ENCODE data around the gene BICDL2. TPM values are rescaled to one million over a fixed set of nuclear protein-coding genes. Genes with fewer than 3 reads are reported as not detected.

BICDL2 gene
- polyA plus RNA-seq, 2 of the 4 experiments (the other 2 are of a cell fraction): not detected

- H3K27ac ChIP-seq: peak overlapping the region; percentile 76 to 87; a peak in 5 of 6 replicates
- peak overlapping the region; percentile 100 for H3K4me2 ChIP-seq
- ATAC-seq (peak; percentile 96 to 98), FAIRE-seq (peak; percentile 88), DNase-seq (ENCODE audit: low read depth in 1 of 2, low spot score in 1 of 2) (peak; percentile 99 to 100)
- WGBS (ENCODE audit: missing lambda C conversion rate): 9% methylated on average over 42 of the region's 58 CpGs
- H3K9me3 ChIP-seq: no peaks in the 10 kb centered on the region
- CTCF ChIA-PET: interaction anchor here (0.6 to 14.8 kb wide), 25 partner anchors 8 to 1278 kb away, joined by 3 to 214 read pairs (median 4); partner anchors contain the start of genes CLDN6, HCFC1R1, THOC6 and TNFRSF12A
- POLR2A ChIA-PET: interaction anchor here (1.7 to 9.6 kb wide), 2 partner anchors 18 to 25 kb away, joined by 7 to 107 read pairs; partner anchors contain the start of genes HCFC1R1, THOC6 and TNFRSF12A
- H3K4me3 ChIP-seq: peak overlapping the region; percentile 65
- peaks cover 15% of the 10 kb centered on the region; the same call in 2 of the 3 replicates for H3K4me1 ChIP-seq
- TF ChIP-seq FOSL2 (IDR thresholded peaks at IDR 0.05): no peak
- no peak for TF ChIP-seq FOSL2 (CRISPR knock-in tag; IDR thresholded peaks at IDR 0.05)
- no peak for TF ChIP-seq PHF8 (IDR thresholded peaks at IDR 0.05; ENCODE audit: borderline replicate concordance, low read depth)
- TF ChIP-seq ZNF302 (CRISPR knock-in tag; IDR thresholded peaks at IDR 0.05): no peak
- no peak for TF ChIP-seq SREBF2 (IDR thresholded peaks at IDR 0.05)
- peak; percentile 43; the same call in 1 of the 2 replicates for TF ChIP-seq USF2 (IDR thresholded peaks at IDR 0.05)
- 0 out of 2 replicates have a peak, but pooled peaks have one; percentile 26 for TF ChIP-seq POLR2A (IDR thresholded peaks at IDR 0.05; ENCODE audit: low read length)
- TF ChIP-seq HEYL (CRISPR knock-in tag; IDR thresholded peaks at IDR 0.05): no peak
- TF ChIP-seq HOXA7 (CRISPR knock-in tag; IDR thresholded peaks at IDR 0.05): no peak
- TF ChIP-seq RCOR1 (IDR thresholded peaks at IDR 0.05; ENCODE audit: low read depth, low read length): no peak
- TF ChIP-seq HOXB5 (CRISPR knock-in tag; IDR thresholded peaks at IDR 0.05): no peak
- TF ChIP-seq RAD21 (conservative IDR thresholded peaks at IDR 0.05 in 1 of 2, IDR thresholded peaks at IDR 0.05 in 1 of 2): peak; percentile 74 to 85
- TF ChIP-seq RNF2 (IDR thresholded peaks at IDR 0.05; ENCODE audit: borderline replicate concordance, low read depth): no peak
- TF ChIP-seq TP53 (CRISPR knock-in tag; IDR thresholded peaks at IDR 0.05): no peak
- no peak for TF ChIP-seq KDM1A (IDR thresholded peaks at IDR 0.05; ENCODE audit: low read depth)
- TF ChIP-seq HMGXB4 (CRISPR knock-in tag; IDR thresholded peaks at IDR 0.05; ENCODE audit: borderline replicate concordance): no peak
- no peak for TF ChIP-seq FOXS1 (CRISPR knock-in tag; IDR thresholded peaks at IDR 0.05)
- no peak for TF ChIP-seq CBX2 (IDR thresholded peaks at IDR 0.05; ENCODE audit: borderline replicate concordance, low read depth)
- TF ChIP-seq NFE2L2 (conservative IDR thresholded peaks at IDR 0.05; ENCODE audit: low read length): no peak
- TF ChIP-seq JUN (IDR thresholded peaks at IDR 0.05): no peak
- TF ChIP-seq JUNB (IDR thresholded peaks at IDR 0.05): no peak
- no peak for TF ChIP-seq KDM5A (IDR thresholded peaks at IDR 0.05)
- TF ChIP-seq EP300 (IDR thresholded peaks at IDR 0.05): no peak
- peak; percentile 71 for TF ChIP-seq CTCF (IDR thresholded peaks at IDR 0.05)
- TF ChIP-seq GATA3 (IDR thresholded peaks at IDR 0.05; ENCODE audit: borderline replicate concordance): no peak
- no peak for TF ChIP-seq MAFK (IDR thresholded peaks at IDR 0.05; ENCODE audit: partially characterized antibody)
- no peak for TF ChIP-seq ZC3H11A (IDR thresholded peaks at IDR 0.05)
- TF ChIP-seq NR3C1 (IDR thresholded peaks at IDR 0.05): no peak
- TF ChIP-seq MAX (IDR thresholded peaks at IDR 0.05): peak; percentile 58; the same call in 1 of the 2 replicates
- no peak for TF ChIP-seq MYC (IDR thresholded peaks at IDR 0.05; ENCODE audit: borderline replicate concordance, low read length)
- TF ChIP-seq ATOH8 (CRISPR knock-in tag; IDR thresholded peaks at IDR 0.05; ENCODE audit: low read depth): no peak
- no peak for TF ChIP-seq CHD2 (IDR thresholded peaks at IDR 0.05; ENCODE audit: low read length, partially characterized antibody)
- no peak for TF ChIP-seq HES2 (IDR thresholded peaks at IDR 0.05)
- no peak for TF ChIP-seq EHF (CRISPR knock-in tag; IDR thresholded peaks at IDR 0.05)
- no peak for TF ChIP-seq ZSCAN20 (CRISPR knock-in tag; IDR thresholded peaks at IDR 0.05)
- TF ChIP-seq MAZ (IDR thresholded peaks at IDR 0.05; ENCODE audit: borderline replicate concordance, low read depth, low read length): no peak
- TF ChIP-seq SMC3 (IDR thresholded peaks at IDR 0.05): peak; percentile 62
- no peak for TF ChIP-seq ESRRA (IDR thresholded peaks at IDR 0.05; ENCODE audit: borderline replicate concordance, low read length)
Measured at GRCh38 chr16:3003582-3004270, 33.0 kb downstream of the BICDL2 start.
